Panc1 (cell line): Measurements from ENCODE around the gene PHACTR4. TPM values are rescaled to one million over a fixed set of nuclear protein-coding genes. Genes with fewer than 3 reads are reported as not detected.
A peak's percentile ranks its signal among the peaks of the same experiment; 100 is the strongest.

ENCODE experiments used
- ATAC-seq: fragments of 200-7000 bp; cut with Tn5 transposase; 2 replicates; pipeline ENCODE4 v1.9.1; 2020; ENCODE audit warnings: mild to moderate bottlenecking, moderate library complexity
- BruUV-seq: library from RNA; stranded (reverse); fragments of 400-500 nt; replicated peaks from 2 replicates; lab custom pipeline; 2021; lab: Mats Ljungman, UMichigan
- CTCF ChIA-PET: fragments of 300-600 bp; sonication (Branson Sonifier 250); formaldehyde crosslinking; loops from one replicate; lab custom pipeline; 2022; ENCODE audit warnings: antibody characterized with exemption; lab: Charles Lee
- POLR2A ChIA-PET: fragments of 300-600 bp; sonication (Branson Sonifier 250); formaldehyde crosslinking; loops from one replicate; lab custom pipeline; 2022; ENCODE audit warnings: antibody characterized with exemption; lab: Charles Lee
- DNase-seq: peaks from one replicate; pipeline ENCODE4 v3.0.0-alpha.2; 2010; ENCODE audit warnings: low read depth, low spot score
- H3K27ac ChIP-seq: 2 replicates; pipeline ENCODE4 v1.5.1; 2011; ENCODE audit warnings: mild to moderate bottlenecking, low read length, inconsistent platforms
- H3K27me3 ChIP-seq: fragments of 200-500 bp; sonication (Bioruptor generic); 2 replicates; pipeline ENCODE4 v1.6.0; 2014; ENCODE audit warnings: low read length, inconsistent platforms; ENCODE audit not compliant: control insufficient read depth, insufficient read depth
- H3K36me3 ChIP-seq: fragments of 200-500 bp; sonication (Bioruptor generic); 2 replicates; pipeline ENCODE4 v1.5.1; 2014; ENCODE audit warnings: inconsistent platforms, mild to moderate bottlenecking, low read length, moderate library complexity; ENCODE audit not compliant: control insufficient read depth, insufficient read depth
- H3K4me1 ChIP-seq: 2 replicates; pipeline ENCODE4 v1.5.1; 2011; ENCODE audit warnings: inconsistent platforms, mild to moderate bottlenecking, low read length, moderate library complexity; ENCODE audit not compliant: control insufficient read depth, insufficient read depth
- H3K4me3 ChIP-seq, 2 experiments: 2 replicates each; pipeline ENCODE4 v1.5.1; 2011 to 2012; ENCODE audit warnings: low read depth in 2 of 2, low read length in 2 of 2, mild to moderate bottlenecking in 2 of 2, inconsistent platforms in 1 of 2, moderate library complexity in 1 of 2
- H3K9me3 ChIP-seq: fragments of 200-500 bp; sonication (Bioruptor generic); 2 replicates; pipeline ENCODE4 v1.5.1; 2014; ENCODE audit warnings: low read depth, mild to moderate bottlenecking, inconsistent platforms, low read length, moderate library complexity; ENCODE audit not compliant: control insufficient read depth, insufficient read depth
- POLR2AphosphoS5 ChIP-seq: IDR thresholded peaks from 2 replicates; pipeline ENCODE4 v1.6.1; 2012; ENCODE audit warnings: mild to moderate bottlenecking, low read depth, low read length, moderate library complexity
- REST ChIP-seq, 2 experiments: IDR thresholded peaks; 2 replicates each; pipeline ENCODE4 v1.6.1; 2011 to 2012; ENCODE audit warnings: low read depth in 2 of 2, control low read depth in 1 of 2, low read length in 1 of 2, mild to moderate bottlenecking in 1 of 2, moderate library complexity in 1 of 2; ENCODE audit not compliant: insufficient read depth in 1 of 2
- SIN3A ChIP-seq: IDR thresholded peaks from 2 replicates; pipeline ENCODE4 v1.6.1; 2012; ENCODE audit warnings: low read depth, mild to moderate bottlenecking, low read length, moderate library complexity, borderline replicate concordance; ENCODE audit not compliant: insufficient read depth
- TCF7L2 ChIP-seq: IDR thresholded peaks from 2 replicates; pipeline ENCODE4 v1.6.1; 2011; ENCODE audit warnings: mild to moderate bottlenecking, low read depth, low read length, inconsistent platforms
- in situ Hi-C: cut with HindIII; loops from 2 replicates; pipeline ENCODE4 v1.10.0; 2016; ENCODE audit warnings: low sequenced_read_pairs, low pct_unique_long_range_greater_than_20kb
- intact Hi-C: fragments of 100-400 bp; cut with micrococcal nuclease; formaldehyde crosslinking; loops from one replicate; pipeline ENCODE4 v1.10.0; 2022; ENCODE audit not compliant: unreplicated experiment
- total RNA-seq: library from RNA; stranded (reverse); gene quantifications from one replicate; pipeline ENCODE4 v1.2.1, GENCODE V29; 2021; ENCODE audit not compliant: unreplicated experiment
- TF ChIP-seq, protein P1 (sequence below): fragments of 450-650 bp; IDR thresholded peaks from 2 replicates; pipeline ENCODE4 v1.5.1; 2017; ENCODE audit warnings: mild to moderate bottlenecking

PHACTR4 gene
- total RNA-seq, 1 experiment from 2014 or later = 63.4 TPM

- in situ Hi-C loops (no loop called here), intact Hi-C loops (loop anchor here (2.0 kb wide), 1 partner anchor 111 kb away; no protein-coding TSS in a partner anchor)
- no peaks in the 10 kb centered on the region for H3K27me3 ChIP-seq
- POLR2A ChIA-PET = interaction anchor here (0.8 kb wide), 1 partner anchor 9 kb away, joined by 9 read pairs; no protein-coding TSS in a partner anchor
- CTCF ChIA-PET = interaction anchor here (0.6 to 2.2 kb wide), 7 partner anchors 8 to 111 kb away, joined by 3 to 9 read pairs (median 6); partner anchors contain the start of gene PHACTR4
- DNase-seq = no peak
- H3K4me3 ChIP-seq = no peak overlapping the region
- TF ChIP-seq POLR2AphosphoS5 = no peak
- no peak for TF ChIP-seq TCF7L2
- TF ChIP-seq, protein P1, sequence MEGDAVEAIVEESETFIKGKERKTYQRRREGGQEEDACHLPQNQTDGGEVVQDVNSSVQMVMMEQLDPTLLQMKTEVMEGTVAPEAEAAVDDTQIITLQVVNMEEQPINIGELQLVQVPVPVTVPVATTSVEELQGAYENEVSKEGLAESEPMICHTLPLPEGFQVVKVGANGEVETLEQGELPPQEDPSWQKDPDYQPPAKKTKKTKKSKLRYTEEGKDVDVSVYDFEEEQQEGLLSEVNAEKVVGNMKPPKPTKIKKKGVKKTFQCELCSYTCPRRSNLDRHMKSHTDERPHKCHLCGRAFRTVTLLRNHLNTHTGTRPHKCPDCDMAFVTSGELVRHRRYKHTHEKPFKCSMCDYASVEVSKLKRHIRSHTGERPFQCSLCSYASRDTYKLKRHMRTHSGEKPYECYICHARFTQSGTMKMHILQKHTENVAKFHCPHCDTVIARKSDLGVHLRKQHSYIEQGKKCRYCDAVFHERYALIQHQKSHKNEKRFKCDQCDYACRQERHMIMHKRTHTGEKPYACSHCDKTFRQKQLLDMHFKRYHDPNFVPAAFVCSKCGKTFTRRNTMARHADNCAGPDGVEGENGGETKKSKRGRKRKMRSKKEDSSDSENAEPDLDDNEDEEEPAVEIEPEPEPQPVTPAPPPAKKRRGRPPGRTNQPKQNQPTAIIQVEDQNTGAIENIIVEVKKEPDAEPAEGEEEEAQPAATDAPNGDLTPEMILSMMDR = peak; percentile 81
- TF ChIP-seq SIN3A = no peak
- TF ChIP-seq REST (IDR thresholded peaks at IDR 0.05; ENCODE audit: insufficient read depth in 1 of 2, low read depth in 2 of 2, low read length in 1 of 2) = no peak
- H3K27ac ChIP-seq = no peak overlapping the region
- H3K36me3 ChIP-seq = no peaks in the 10 kb centered on the region
- no peaks in the 10 kb centered on the region for H3K9me3 ChIP-seq
- no TSS peak for BruUV-seq
- no peaks in the 10 kb centered on the region for H3K4me1 ChIP-seq
- peak; percentile 81 for ATAC-seq
Measured at GRCh38 chr1:28359592-28360239, 9.8 kb upstream of the PHACTR4 start.

DNA sequence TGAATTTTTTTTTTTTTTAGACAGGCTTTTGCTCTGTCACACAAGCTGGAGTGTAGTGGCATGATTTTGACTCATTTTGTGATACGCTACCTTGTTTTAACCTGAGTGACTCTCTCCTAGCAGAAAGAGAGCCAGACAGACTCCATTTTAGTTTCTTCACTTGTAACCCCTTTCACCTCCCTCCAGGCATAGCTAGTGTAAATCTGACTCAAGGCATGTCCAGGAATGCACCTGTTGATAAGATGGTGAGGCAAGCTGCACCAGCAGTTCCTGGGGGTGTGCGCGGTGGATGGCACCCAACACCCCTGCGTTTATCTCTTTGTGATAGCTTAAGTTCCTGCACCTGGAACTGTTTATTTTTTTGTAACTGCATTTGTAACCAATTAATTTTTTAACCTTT lies 4.7 kb upstream of the PHACTR4 start:
- ChIA-PET POLR2A (interaction anchor here (1.1 kb wide), 1 partner anchor 26 kb away, joined by 5 read pairs; no protein-coding TSS in a partner anchor), CTCF (interaction anchor here (0.7 to 0.9 kb wide), 3 partner anchors 11 to 404 kb away, joined by 3 to 11 read pairs (median 5); no protein-coding TSS in a partner anchor)
- intact Hi-C loops = no loop called here
- DNase-seq = no peak
- in situ Hi-C loops = no loop called here
- H3K27me3 ChIP-seq = no peaks in the 10 kb centered on the region
- TF ChIP-seq TCF7L2 (no peak), POLR2AphosphoS5 (no peak), SIN3A (no peak), REST (IDR thresholded peaks at IDR 0.05; ENCODE audit: insufficient read depth in 1 of 2, low read depth in 2 of 2, low read length in 1 of 2) (no peak)
- TF ChIP-seq, protein P1 = no peak
- no peak overlapping the region for H3K27ac ChIP-seq
- no TSS peak for BruUV-seq
- no peaks in the 10 kb centered on the region for H3K9me3 ChIP-seq
- ATAC-seq = no peak
- H3K4me3 ChIP-seq = no peak overlapping the region
- no peaks in the 10 kb centered on the region for H3K36me3 ChIP-seq
- H3K4me1 ChIP-seq = peaks cover 4% of the 10 kb centered on the region; the same call in 1 of the 2 replicates
